ENCODE results near the gene GRID1.

GRID1 gene

DNA sequence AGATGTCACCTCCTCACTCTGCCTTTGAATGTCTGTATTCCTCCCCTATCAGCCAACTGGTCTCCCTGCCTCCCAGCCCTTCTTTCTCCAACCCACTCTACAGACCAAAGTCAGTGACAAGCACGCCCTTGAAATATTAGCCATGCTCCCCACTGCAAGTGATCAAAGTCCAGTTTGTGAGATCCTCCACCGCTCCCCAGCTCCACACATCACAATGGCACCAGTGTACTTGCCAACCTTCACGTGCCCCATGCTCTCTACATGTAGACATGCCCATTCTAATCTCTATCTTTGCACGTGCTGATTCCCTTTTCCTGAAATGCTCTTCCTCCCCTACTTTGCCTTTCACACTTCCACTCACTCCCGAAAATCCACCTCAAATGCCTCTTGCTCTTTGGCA, 150.9 kb downstream of the GRID1 start:
- Histone ChIP-seq H3K36me3 (ENCODE audit: insufficient read depth, low read length) (no peaks in the 10 kb centered on the region), H3K27ac (ENCODE audit: low read depth, low read length, poor library complexity, severe bottlenecking) (no peak overlapping the region), H3K9me3 (ENCODE audit: low read length) (no peaks in the 10 kb centered on the region), H4K20me1 (ENCODE audit: insufficient read depth, low read length) (no peaks in the 10 kb centered on the region), H3K27me3 (ENCODE audit: insufficient read depth, low read length) (no peaks in the 10 kb centered on the region), H3F3A (ENCODE audit: insufficient read depth, low read length) (no peaks in the 10 kb centered on the region), H3K4me3 (ENCODE audit: low read depth, low read length, poor library complexity, severe bottlenecking) (no peak overlapping the region), H3K4me2 (ENCODE audit: low read length) (no peak overlapping the region), H3K79me2 (ENCODE audit: insufficient read depth, low read length) (no peaks in the 10 kb centered on the region), H3K4me1 (ENCODE audit: insufficient read depth, low read length, severe bottlenecking) (no peaks in the 10 kb centered on the region), H3K9me2 (ENCODE audit: low read depth, low read length) (no peaks in the 10 kb centered on the region), H3K9ac (ENCODE audit: low read length) (no peak overlapping the region), H2AFZ (ENCODE audit: low read length) (no peak overlapping the region)
- TF ChIP-seq, protein P1, sequence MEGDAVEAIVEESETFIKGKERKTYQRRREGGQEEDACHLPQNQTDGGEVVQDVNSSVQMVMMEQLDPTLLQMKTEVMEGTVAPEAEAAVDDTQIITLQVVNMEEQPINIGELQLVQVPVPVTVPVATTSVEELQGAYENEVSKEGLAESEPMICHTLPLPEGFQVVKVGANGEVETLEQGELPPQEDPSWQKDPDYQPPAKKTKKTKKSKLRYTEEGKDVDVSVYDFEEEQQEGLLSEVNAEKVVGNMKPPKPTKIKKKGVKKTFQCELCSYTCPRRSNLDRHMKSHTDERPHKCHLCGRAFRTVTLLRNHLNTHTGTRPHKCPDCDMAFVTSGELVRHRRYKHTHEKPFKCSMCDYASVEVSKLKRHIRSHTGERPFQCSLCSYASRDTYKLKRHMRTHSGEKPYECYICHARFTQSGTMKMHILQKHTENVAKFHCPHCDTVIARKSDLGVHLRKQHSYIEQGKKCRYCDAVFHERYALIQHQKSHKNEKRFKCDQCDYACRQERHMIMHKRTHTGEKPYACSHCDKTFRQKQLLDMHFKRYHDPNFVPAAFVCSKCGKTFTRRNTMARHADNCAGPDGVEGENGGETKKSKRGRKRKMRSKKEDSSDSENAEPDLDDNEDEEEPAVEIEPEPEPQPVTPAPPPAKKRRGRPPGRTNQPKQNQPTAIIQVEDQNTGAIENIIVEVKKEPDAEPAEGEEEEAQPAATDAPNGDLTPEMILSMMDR (IDR thresholded peaks at IDR 0.05; ENCODE audit: low read length), result no peak
- no peak for TF ChIP-seq EZH2 (IDR thresholded peaks at IDR 0.05; ENCODE audit: borderline replicate concordance, low read length)

DNA sequence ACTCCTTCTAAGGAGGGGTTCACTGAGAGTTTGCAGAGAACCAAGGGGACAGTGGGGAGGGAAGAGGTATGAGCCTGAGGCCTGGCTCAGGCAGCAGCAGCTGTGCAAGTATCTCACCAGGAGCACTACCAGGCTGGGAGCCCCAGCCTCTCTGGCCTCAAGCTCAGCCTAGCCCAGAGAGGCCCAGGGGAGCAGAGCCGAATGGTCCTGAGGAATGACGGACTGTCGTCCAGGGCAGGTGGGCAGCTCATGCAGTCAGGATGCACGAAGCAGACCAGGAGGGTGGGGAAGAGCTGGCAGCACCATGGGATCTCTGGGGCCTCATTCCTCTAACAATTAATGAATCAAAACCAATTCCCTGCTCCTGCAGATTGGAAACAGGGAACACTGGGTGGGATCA, 151.5 kb downstream of the GRID1 start:
- H3K4me1 ChIP-seq (ENCODE audit: insufficient read depth, low read length, severe bottlenecking), result no peaks in the 10 kb centered on the region
- no peak overlapping the region for H3K4me2 ChIP-seq (ENCODE audit: low read length)
- no peaks in the 10 kb centered on the region for H3F3A ChIP-seq (ENCODE audit: insufficient read depth, low read length)
- no peak overlapping the region for H3K9ac ChIP-seq (ENCODE audit: low read length)
- no peaks in the 10 kb centered on the region for H3K9me3 ChIP-seq (ENCODE audit: low read length)
- H3K27ac ChIP-seq (ENCODE audit: low read depth, low read length, poor library complexity, severe bottlenecking), result no peak overlapping the region
- no peaks in the 10 kb centered on the region for H3K79me2 ChIP-seq (ENCODE audit: insufficient read depth, low read length)
- no peaks in the 10 kb centered on the region for H4K20me1 ChIP-seq (ENCODE audit: insufficient read depth, low read length)
- H2AFZ ChIP-seq (ENCODE audit: low read length), result no peak overlapping the region
- H3K9me2 ChIP-seq (ENCODE audit: low read depth, low read length), result no peaks in the 10 kb centered on the region
- TF ChIP-seq, protein P1 (IDR thresholded peaks at IDR 0.05; ENCODE audit: low read length), result no peak
- TF ChIP-seq EZH2 (IDR thresholded peaks at IDR 0.05; ENCODE audit: borderline replicate concordance, low read length), result no peak
- no peaks in the 10 kb centered on the region for H3K36me3 ChIP-seq (ENCODE audit: insufficient read depth, low read length)
- no peaks in the 10 kb centered on the region for H3K27me3 ChIP-seq (ENCODE audit: insufficient read depth, low read length)
- no peak overlapping the region for H3K4me3 ChIP-seq (ENCODE audit: low read depth, low read length, poor library complexity, severe bottlenecking)

DNA sequence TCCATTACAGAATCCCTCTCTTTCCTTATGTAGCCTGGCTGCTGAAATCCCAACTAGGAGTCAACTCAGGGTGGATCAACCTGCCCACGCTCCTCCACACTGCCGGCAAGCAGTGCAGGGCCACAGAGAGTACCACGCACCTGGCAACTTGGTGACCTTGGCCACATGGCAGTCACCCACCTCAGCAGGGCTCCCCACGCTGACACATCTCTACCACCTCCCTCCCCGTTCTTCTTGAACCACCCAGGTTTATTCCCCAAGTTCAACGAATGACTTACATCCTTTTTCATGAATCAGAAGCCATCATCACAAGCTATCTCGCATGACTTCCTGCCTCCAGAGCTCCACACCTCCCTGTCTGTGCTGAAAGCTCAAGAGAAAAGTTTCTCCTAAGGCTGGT, 153.4 kb downstream of the GRID1 start:
- H3K4me1 ChIP-seq (ENCODE audit: insufficient read depth, low read length, severe bottlenecking), result no peaks in the 10 kb centered on the region
- no peaks in the 10 kb centered on the region for H4K20me1 ChIP-seq (ENCODE audit: insufficient read depth, low read length)
- H3K9me2 ChIP-seq (ENCODE audit: low read depth, low read length), result no peaks in the 10 kb centered on the region
- no peak overlapping the region for H3K9ac ChIP-seq (ENCODE audit: low read length)
- H3K4me3 ChIP-seq (ENCODE audit: low read depth, low read length, poor library complexity, severe bottlenecking), result no peak overlapping the region
- TF ChIP-seq, protein P1 (IDR thresholded peaks at IDR 0.05; ENCODE audit: low read length), result no peak
- TF ChIP-seq EZH2 (IDR thresholded peaks at IDR 0.05; ENCODE audit: borderline replicate concordance, low read length), result no peak
- H3K27me3 ChIP-seq (ENCODE audit: insufficient read depth, low read length), result no peaks in the 10 kb centered on the region
- no peak overlapping the region for H2AFZ ChIP-seq (ENCODE audit: low read length)
- no peaks in the 10 kb centered on the region for H3F3A ChIP-seq (ENCODE audit: insufficient read depth, low read length)
- no peak overlapping the region for H3K4me2 ChIP-seq (ENCODE audit: low read length)
- no peaks in the 10 kb centered on the region for H3K36me3 ChIP-seq (ENCODE audit: insufficient read depth, low read length)
- no peaks in the 10 kb centered on the region for H3K79me2 ChIP-seq (ENCODE audit: insufficient read depth, low read length)
- no peaks in the 10 kb centered on the region for H3K9me3 ChIP-seq (ENCODE audit: low read length)
- H3K27ac ChIP-seq (ENCODE audit: low read depth, low read length, poor library complexity, severe bottlenecking), result no peak overlapping the region
